ENCODE measurements around the gene SIGLEC1. TPM values are rescaled to one million over a fixed set of nuclear protein-coding genes. Genes with fewer than 3 reads are reported as not detected.

The SIGLEC1 gene
- total and polyA plus RNA-seq, 2 of the 8 experiments (the other 6 are each of a cell fraction or from before 2014, with no cell fraction given), result 0.02 TPM; not detected in 1

- TF ChIP-seq CTCF (IDR thresholded peaks at IDR 0.05; ENCODE audit: control extremely low read depth in 1 of 3, insufficient read depth in 1 of 3, low read depth in 1 of 3, low read length in 3 of 3) (peak; percentile 91 to 96 (median 96)), PHF8 (conservative IDR thresholded peaks at IDR 0.05; ENCODE audit: low read depth, low read length) (no peak)
These were observed 3.9 kb upstream of the SIGLEC1 start (continued) for GRCh38 chr20:3716195-3716834.

All from H1 (cell line).